Transverse colon (tissue), 4 donors: ENCODE results near the gene WDR45. TPM values are rescaled to one million over a fixed set of nuclear protein-coding genes. Genes with fewer than 3 reads are reported as not detected.

Source experiments
- DNase-seq: peaks from one replicate; pipeline ENCODE4 v3.0.0-alpha.2; 2019
- H3K27ac ChIP-seq, 4 donors: fragments of 200-600 bp; sonication (generic); 2 replicates each; pipeline ENCODE4 v1.5.1; 2016 to 2018; ENCODE audit warnings: inconsistent platforms in 4 of 4
- H3K27me3 ChIP-seq: fragments of 200-600 bp; sonication (generic); 2 replicates; pipeline ENCODE4 v1.5.1; 2017; ENCODE audit warnings: inconsistent platforms
- H3K36me3 ChIP-seq, 4 donors: fragments of 200-600 bp; sonication (generic); 2 replicates each; pipeline ENCODE4 v1.5.1; 2017 to 2019; ENCODE audit warnings: inconsistent platforms in 4 of 4
- H3K4me1 ChIP-seq, 4 donors: fragments of 200-600 bp; sonication (generic); 2 replicates each; pipeline ENCODE4 v1.5.1; 2017 to 2020; ENCODE audit warnings: inconsistent platforms in 4 of 4
- H3K4me3 ChIP-seq, 4 donors: fragments of 200-600 bp; sonication (generic); 1 replicate in 1 of 4; 2 replicates in 3 of 4; pipeline versions ENCODE4 v1.5.1 to v1.6.1; 2017 to 2019; ENCODE audit warnings: inconsistent platforms in 4 of 4
- H3K9me3 ChIP-seq, 2 donors: fragments of 200-600 bp; sonication (generic); 2 replicates each; pipeline ENCODE4 v1.5.1; 2017 to 2019; ENCODE audit warnings: inconsistent platforms in 2 of 2
- EP300 ChIP-seq: sonication (generic); formaldehyde crosslinking; IDR thresholded peaks from one replicate; pipeline ENCODE4 v1.6.1; 2017; ENCODE audit warnings: antibody characterized with exemption, low read depth
- POLR2A ChIP-seq: fragments of 450-650 bp; IDR thresholded peaks from one replicate; pipeline ENCODE4 v1.6.1; 2016; ENCODE audit warnings: antibody characterized with exemption, mild to moderate bottlenecking, moderate library complexity
- POLR2AphosphoS5 ChIP-seq, 3 donors: sonication (generic); formaldehyde crosslinking; IDR thresholded peaks; one replicate each; pipeline ENCODE4 v1.6.1; 2016; ENCODE audit warnings: antibody characterized with exemption in 3 of 3
- WGBS, 2 donors: methylation state at CpG; one replicate each; pipeline ENCODE4 v1.1.5; 2018; ENCODE audit warnings: low coverage in 1 of 2; 5-methylcytosine and 5-hydroxymethylcytosine counted together
- in situ Hi-C, 4 donors: fragments of 200-750 bp; cut with MboI; loops; one replicate each; pipeline versions ENCODE4 v1.15.0 to v1.15.1; 2017; ENCODE audit warnings: low sequenced_read_pairs in 3 of 4, low pct_ligation_motif_present in 1 of 4, low pct_unique_long_range_greater_than_20kb in 1 of 4
- intact Hi-C: fragments of 100-400 bp; cut with DNase I; formaldehyde crosslinking; loops from one replicate; pipeline ENCODE4 v1.15.1; 2023; ENCODE audit warnings: low total_unique reads
- total RNA-seq, 4 donors: library from RNA; depleted of rRNA; stranded (reverse); fragments of >200 nt; gene quantifications; one replicate each; pipeline ENCODE4 v1.1.0, GENCODE V29; 2016
- TF ChIP-seq, protein P1 (sequence below), 5 experiments: fragments of 200-600 bp in 3 of 5; fragments of 450-650 bp in 2 of 5; sonication (generic) in 3 of 5; IDR thresholded peaks; 1 replicate in 2 of 5; 2 replicates in 3 of 5; pipeline ENCODE4 v1.5.1; 2016 to 2017; ENCODE audit warnings: antibody characterized with exemption in 5 of 5, inconsistent platforms in 3 of 5, mild to moderate bottlenecking in 2 of 5, moderate library complexity in 1 of 5

Gene WDR45
- total RNA-seq, 4 donors from 2014 or later = 73.5 to 205 (median 117) TPM

DNA sequence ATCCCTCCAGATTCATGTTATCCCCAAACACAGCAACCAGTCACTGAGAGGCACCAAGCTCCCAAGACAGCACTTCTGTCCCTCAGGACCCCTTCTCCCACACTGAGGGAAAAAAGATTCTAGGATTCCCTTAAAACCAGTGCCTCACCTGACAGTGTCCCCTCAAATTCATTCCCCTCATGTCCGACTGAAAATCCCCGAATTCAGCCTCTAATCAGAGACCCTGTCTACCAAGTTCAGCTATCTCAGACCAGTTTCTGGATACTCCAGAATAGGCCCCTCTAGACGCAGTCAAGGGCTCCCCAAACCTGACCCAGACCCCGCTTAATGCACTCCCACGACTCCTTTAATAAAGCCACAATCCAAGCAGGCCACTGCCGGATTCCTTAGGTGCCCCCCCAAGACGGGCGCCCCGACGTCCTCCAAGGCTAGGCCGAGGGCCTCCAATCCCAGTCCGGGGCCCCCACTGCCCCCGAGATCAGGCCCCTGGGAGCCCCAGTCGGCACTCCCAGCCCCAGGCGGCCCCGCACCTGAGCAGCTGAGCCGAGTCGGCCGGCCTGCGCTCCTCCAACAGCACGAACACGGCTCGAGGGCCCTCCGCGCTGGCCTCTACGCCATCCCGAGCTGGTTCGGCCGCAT lies 37.0 kb downstream of the WDR45 start:
- 40% methylated on average over 19 of the region's 29 CpGs; no CpG with 5 or more reads in 1 of the 2 donors for WGBS, 2 donors
- H3K36me3 ChIP-seq = peaks cover 0 to 9% (median 0%) of the 10 kb centered on the region in 4 donors
- peak overlapping the region; percentile 43 to 80 (median 78) for H3K4me3 ChIP-seq
- in situ Hi-C loops (no loop called here), intact Hi-C loops (no loop called here)
- H3K27ac ChIP-seq = peak overlapping the region; percentile 92 to 97 (median 96)
- TF ChIP-seq POLR2AphosphoS5 (IDR thresholded peaks at IDR 0.05) = no peak
- no peak for TF ChIP-seq EP300
- no peak for TF ChIP-seq POLR2A
- TF ChIP-seq, protein P1, sequence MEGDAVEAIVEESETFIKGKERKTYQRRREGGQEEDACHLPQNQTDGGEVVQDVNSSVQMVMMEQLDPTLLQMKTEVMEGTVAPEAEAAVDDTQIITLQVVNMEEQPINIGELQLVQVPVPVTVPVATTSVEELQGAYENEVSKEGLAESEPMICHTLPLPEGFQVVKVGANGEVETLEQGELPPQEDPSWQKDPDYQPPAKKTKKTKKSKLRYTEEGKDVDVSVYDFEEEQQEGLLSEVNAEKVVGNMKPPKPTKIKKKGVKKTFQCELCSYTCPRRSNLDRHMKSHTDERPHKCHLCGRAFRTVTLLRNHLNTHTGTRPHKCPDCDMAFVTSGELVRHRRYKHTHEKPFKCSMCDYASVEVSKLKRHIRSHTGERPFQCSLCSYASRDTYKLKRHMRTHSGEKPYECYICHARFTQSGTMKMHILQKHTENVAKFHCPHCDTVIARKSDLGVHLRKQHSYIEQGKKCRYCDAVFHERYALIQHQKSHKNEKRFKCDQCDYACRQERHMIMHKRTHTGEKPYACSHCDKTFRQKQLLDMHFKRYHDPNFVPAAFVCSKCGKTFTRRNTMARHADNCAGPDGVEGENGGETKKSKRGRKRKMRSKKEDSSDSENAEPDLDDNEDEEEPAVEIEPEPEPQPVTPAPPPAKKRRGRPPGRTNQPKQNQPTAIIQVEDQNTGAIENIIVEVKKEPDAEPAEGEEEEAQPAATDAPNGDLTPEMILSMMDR (IDR thresholded peaks at IDR 0.05) = no peak
- no peak for DNase-seq
- H3K9me3 ChIP-seq = no peaks in the 10 kb centered on the region
- H3K4me1 ChIP-seq = peaks cover 0 to 29% (median 6%) of the 10 kb centered on the region in 4 donors
- no peaks in the 10 kb centered on the region for H3K27me3 ChIP-seq

DNA sequence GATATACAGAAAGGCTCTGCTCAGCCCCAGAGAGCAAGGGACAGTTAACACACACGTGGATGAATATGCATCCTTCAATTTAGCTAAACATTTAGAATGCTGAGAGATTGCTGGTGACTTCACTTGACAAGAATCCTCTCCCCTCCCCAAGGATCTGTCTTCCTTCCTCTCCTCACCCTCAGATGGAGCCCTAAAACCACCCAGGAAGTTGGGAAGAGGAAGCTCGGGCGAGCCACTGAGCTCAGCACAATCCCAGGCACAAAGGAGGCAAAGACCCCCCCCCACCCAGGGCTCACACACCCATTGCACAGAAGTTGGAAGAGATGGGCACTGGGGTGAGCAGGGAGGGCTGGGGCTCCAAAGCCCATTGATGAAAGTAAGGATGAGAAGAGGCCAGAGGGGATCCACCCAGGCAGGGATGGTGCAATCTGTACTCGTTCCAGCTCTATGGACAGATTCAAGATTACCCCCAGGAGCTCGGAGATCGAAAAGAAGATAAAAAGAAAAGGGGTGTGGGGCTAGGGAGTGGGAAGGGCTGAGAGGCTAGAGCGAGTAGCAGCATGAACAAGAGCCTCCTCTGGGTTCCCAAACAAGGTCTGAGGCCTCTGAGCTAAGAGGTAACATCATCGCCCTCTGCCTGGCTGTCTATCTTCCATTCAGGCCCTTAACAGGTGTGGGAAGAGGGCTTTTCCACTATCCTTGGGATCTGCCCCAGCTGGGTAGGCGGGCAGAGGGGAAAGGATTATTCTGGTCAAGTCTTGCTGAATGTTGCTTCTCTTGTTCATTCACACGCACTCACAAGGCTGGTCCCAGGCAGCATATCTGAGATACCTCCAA lies 37.7 kb downstream of the WDR45 start:
- in situ Hi-C loops = no loop called here
- no peak for DNase-seq
- Histone ChIP-seq H3K27ac (peak overlapping the region; percentile 92 to 97 (median 96)), H3K9me3 (no peaks in the 10 kb centered on the region), H3K27me3 (no peaks in the 10 kb centered on the region), H3K4me3 (peak overlapping the region; percentile 43 to 80 (median 78)), H3K4me1 (peaks cover 0 to 29% (median 6%) of the 10 kb centered on the region in 4 donors), H3K36me3 (peaks cover 0 to 10% (median 0%) of the 10 kb centered on the region in 4 donors)
- WGBS, 2 donors = 27% methylated on average over 10 of the region's 10 CpGs; no CpG with 5 or more reads in 1 of the 2 donors
- no peak for TF ChIP-seq POLR2AphosphoS5 (IDR thresholded peaks at IDR 0.05)
- TF ChIP-seq EP300 = no peak
- TF ChIP-seq, protein P1 (IDR thresholded peaks at IDR 0.05) = no peak
- intact Hi-C loops = no loop called here

DNA sequence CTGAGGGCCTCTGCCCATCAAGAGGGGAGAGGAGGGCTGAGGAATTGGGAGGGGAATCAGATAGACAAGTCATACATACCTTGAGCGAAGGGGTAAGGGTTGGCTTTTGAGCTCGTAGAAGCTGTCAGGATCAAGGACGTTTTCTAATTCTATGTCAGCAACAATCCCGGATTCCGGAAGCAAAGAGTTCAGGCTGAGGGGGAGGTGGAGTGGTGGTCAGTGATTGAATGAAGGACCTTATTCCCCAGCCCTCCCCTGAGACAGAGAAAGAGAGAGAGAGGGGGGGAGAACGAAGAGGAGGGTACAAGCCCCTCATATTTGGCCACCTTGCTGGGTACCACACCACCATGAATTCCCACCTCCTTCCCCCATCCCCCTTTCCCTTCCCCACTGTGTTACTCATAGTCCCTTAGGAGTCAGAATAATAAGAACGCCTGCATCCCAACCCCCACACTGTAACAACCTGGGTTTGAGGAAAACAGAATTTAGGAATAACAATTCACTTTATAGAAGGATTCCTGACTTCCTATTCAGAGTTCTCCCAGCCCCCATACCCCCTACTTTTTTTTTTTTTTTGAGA lies 39.2 kb downstream of the WDR45 start:
- WGBS, 2 donors = 63% methylated on average over 7 of the region's 7 CpGs; no CpG with 5 or more reads in 1 of the 2 donors
- TF ChIP-seq, protein P1 (IDR thresholded peaks at IDR 0.05) = no peak
- no peak for TF ChIP-seq EP300
- TF ChIP-seq POLR2AphosphoS5 (IDR thresholded peaks at IDR 0.05) = no peak
- TF ChIP-seq POLR2A = no peak
- no peaks in the 10 kb centered on the region for H3K9me3 ChIP-seq
- H3K27ac ChIP-seq = peak overlapping the region; percentile 92 to 97 (median 96)
- DNase-seq = no peak
- no peaks in the 10 kb centered on the region for H3K27me3 ChIP-seq
- intact Hi-C loops (no loop called here), in situ Hi-C loops (no loop called here)
- H3K36me3 ChIP-seq = peaks cover 0 to 10% (median 0%) of the 10 kb centered on the region in 4 donors
- H3K4me3 ChIP-seq = peak overlapping the region in 1 of 4 donors; percentile 3
- H3K4me1 ChIP-seq = peaks cover 0 to 29% (median 6%) of the 10 kb centered on the region in 4 donors
